Bronchial epithelial cell (primary cell): Measurements from ENCODE around the gene DEFB132. TPM values are rescaled to one million over a fixed set of nuclear protein-coding genes. Genes with fewer than 3 reads are reported as not detected.

Experiments used
- DNase-seq: peaks from one replicate; pipeline ENCODE4 v3.0.0-alpha.2; 2010; ENCODE audit warnings: low read depth
- FAIRE-seq: peaks from 2 replicates; lab custom pipeline; 2011; peaks lifted over from hg19 to GRCh38; lab: Jason Lieb, UNC
- H3K27me3 ChIP-seq: 2 replicates; pipeline ENCODE4 v1.5.1; 2011; ENCODE audit warnings: low read length; ENCODE audit not compliant: control insufficient read depth, insufficient read depth
- H3K36me3 ChIP-seq: 2 replicates; pipeline ENCODE4 v1.5.1; 2011; ENCODE audit warnings: low read length; ENCODE audit not compliant: control insufficient read depth, insufficient read depth
- H3K4me3 ChIP-seq: 2 replicates; pipeline ENCODE4 v1.5.1; 2011; ENCODE audit warnings: mild to moderate bottlenecking, low read depth, low read length, control low read depth
- CTCF ChIP-seq: IDR thresholded peaks from 2 replicates; pipeline ENCODE4 v1.5.1; 2011; ENCODE audit warnings: mild to moderate bottlenecking, moderate library complexity, low read length, control low read depth, inconsistent platforms; ENCODE audit not compliant: insufficient read depth, severe bottlenecking
- total RNA-seq: library from RNA; depleted of rRNA; stranded (reverse); fragments of >200 nt; gene quantifications from 2 replicates; pipeline ENCODE4 v1.2.1, GENCODE V29; 2014

DEFB132 gene
- total RNA-seq, 1 donor from 2014 or later: not detected

GRCh38 chr20:286508-286907 is 29.0 kb downstream of the DEFB132 start:
- DNase-seq (no peak), FAIRE-seq (no peak)
- H3K36me3 ChIP-seq: no peaks in the 10 kb centered on the region
- H3K4me3 ChIP-seq: no peak overlapping the region
- H3K27me3 ChIP-seq: no peaks in the 10 kb centered on the region
- TF ChIP-seq CTCF: no peak

GRCh38 chr20:288956-289692 is 31.6 kb downstream of the DEFB132 start:
- H3K27me3 ChIP-seq: no peaks in the 10 kb centered on the region
- no peaks in the 10 kb centered on the region for H3K36me3 ChIP-seq
- TF ChIP-seq CTCF: no peak
- no peak for DNase-seq
- no peak overlapping the region for H3K4me3 ChIP-seq
- FAIRE-seq: no peak

GRCh38 chr20:289693-290083 is 32.2 kb downstream of the DEFB132 start:
- H3K36me3 ChIP-seq: no peaks in the 10 kb centered on the region
- no peak for DNase-seq
- H3K27me3 ChIP-seq: no peaks in the 10 kb centered on the region
- H3K4me3 ChIP-seq: peak overlapping the region; percentile 49
- FAIRE-seq: no peak
- no peak for TF ChIP-seq CTCF

- DNase-seq (peak; percentile 81), FAIRE-seq (no peak)
- TF ChIP-seq CTCF: peak; percentile 73
- Histone ChIP-seq H3K36me3 (no peaks in the 10 kb centered on the region), H3K27me3 (no peaks in the 10 kb centered on the region), H3K4me3 (peak within 1 kb of the TSS; percentile 49)
These were observed 32.7 kb downstream of the DEFB132 start, which contains the start of gene C20orf96 for GRCh38 chr20:290084-290831. C20orf96 (minus strand) TSS chr20:290750; CDS start chr20:290610, 140 bp downstream.

- no peak for TF ChIP-seq CTCF
- no peak overlapping the region for H3K4me3 ChIP-seq
- peaks cover under 1% of the 10 kb centered on the region for H3K36me3 ChIP-seq
- DNase-seq: no peak
- no peaks in the 10 kb centered on the region for H3K27me3 ChIP-seq
- no peak for FAIRE-seq
These were observed 37.1 kb downstream of the DEFB132 start for GRCh38 chr20:294602-295001.
